GM12865 (cell line): ENCODE data around the gene PLXNB1.

Experiments used
- DNase-seq: peaks from one replicate; pipeline ENCODE4 v3.0.0; 2010; ENCODE audit warnings: low read depth
- H3K4me3 ChIP-seq: 2 replicates; pipeline ENCODE4 v1.5.1; 2011; ENCODE audit warnings: mild to moderate bottlenecking, low read depth, low read length, control low read depth
- CTCF ChIP-seq: IDR thresholded peaks from 2 replicates; pipeline ENCODE4 v1.5.1; 2011; ENCODE audit warnings: low read length, control low read depth, low read depth, inconsistent platforms; ENCODE audit not compliant: insufficient read depth; ENCODE audit errors: missing control alignments

PLXNB1 gene

GRCh38 chr3:48364840-48365239, 65.0 kb downstream of the PLXNB1 start:
- no peak for DNase-seq
- H3K4me3 ChIP-seq, result no peak overlapping the region
- TF ChIP-seq CTCF, result no peak

GRCh38 chr3:48361928-48362327, 68.0 kb downstream of the PLXNB1 start:
- no peak overlapping the region for H3K4me3 ChIP-seq
- no peak for DNase-seq
- TF ChIP-seq CTCF, result no peak

- DNase-seq, result no peak
- no peak overlapping the region for H3K4me3 ChIP-seq
- no peak for TF ChIP-seq CTCF
Measured at GRCh38 chr3:48356419-48356818, 73.5 kb downstream of the PLXNB1 start.

- no peak for TF ChIP-seq CTCF
- no peak for DNase-seq
- H3K4me3 ChIP-seq, result no peak overlapping the region
Measured at GRCh38 chr3:48353987-48354386, 75.9 kb downstream of the PLXNB1 start.
